BLaER1 treated with 17β-estradiol and CSF1 and Interleukin-3, amounts not matched to agents 10 nM and 100 nM (cell line): Measurements from ENCODE around the gene ARL14EPL.

Experiments
- H3K27ac ChIP-seq, 11 experiments: shearing (Covaris generic); formaldehyde crosslinking; 2 replicates each; pipeline ENCODE4 v1.8.1; 2022
- H3K27me3 ChIP-seq, 11 experiments: shearing (Covaris generic); formaldehyde crosslinking; 2 replicates each; pipeline ENCODE4 v1.8.1; 2022
- H3K36me3 ChIP-seq, 11 experiments: shearing (Covaris generic); formaldehyde crosslinking; 2 replicates each; pipeline ENCODE4 v1.8.1; 2022
- H3K4me1 ChIP-seq, 10 experiments: shearing (Covaris generic); formaldehyde crosslinking; 2 replicates each; pipeline ENCODE4 v1.8.1; 2022
- H3K4me2 ChIP-seq, 11 experiments: shearing (Covaris generic); formaldehyde crosslinking; 2 replicates each; pipeline ENCODE4 v1.8.1; 2022
- H3K4me3 ChIP-seq, 10 experiments: shearing (Covaris generic); formaldehyde crosslinking; 2 replicates each; pipeline ENCODE4 v1.8.1; 2022
- H3K9ac ChIP-seq, 11 experiments: shearing (Covaris generic); formaldehyde crosslinking; 2 replicates each; pipeline ENCODE4 v1.8.1; 2022
- H3K9me3 ChIP-seq, 11 experiments: shearing (Covaris generic); formaldehyde crosslinking; replicated peaks in 1 of 11; 2 replicates each; pipeline ENCODE4 v1.8.1; 2022
- H4K20me1 ChIP-seq, 11 experiments: shearing (Covaris generic); formaldehyde crosslinking; 2 replicates each; pipeline ENCODE4 v1.8.1; 2022
- Cebpa-rat ChIP-seq, 11 experiments: shearing (Covaris generic); IDR thresholded peaks; 2 replicates each; pipeline ENCODE4 v1.8.1; 2022

ARL14EPL gene

DNA sequence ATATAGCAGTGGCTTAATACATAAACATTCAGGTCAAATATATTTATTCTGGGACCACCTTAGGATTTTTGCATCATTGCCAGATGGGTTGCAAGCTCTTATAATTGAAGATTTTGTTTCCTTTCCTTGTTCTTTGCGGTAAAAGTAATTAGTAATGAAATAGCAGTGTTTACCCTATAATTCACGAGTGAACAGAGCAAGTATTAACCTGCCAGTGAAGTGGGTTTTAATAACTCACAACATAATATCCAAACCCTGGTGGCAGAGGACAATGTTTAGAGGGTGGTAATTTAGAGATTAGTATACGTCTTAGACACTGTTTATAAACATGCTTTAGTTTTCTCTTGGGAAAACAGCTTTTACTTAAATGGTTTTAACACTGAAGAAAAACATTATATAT is 11.8 kb downstream of the ARL14EPL start:
- H3K27me3 ChIP-seq, result no peaks in the 10 kb centered on the region
- no peak for TF ChIP-seq Cebpa-rat (IDR thresholded peaks at IDR 0.05)
- no peaks in the 10 kb centered on the region for H4K20me1 ChIP-seq
- no peaks in the 10 kb centered on the region for H3K36me3 ChIP-seq
- no peak overlapping the region for H3K27ac ChIP-seq
- no peaks in the 10 kb centered on the region for H3K9me3 ChIP-seq
- no peak overlapping the region for H3K4me2 ChIP-seq
- no peak overlapping the region for H3K9ac ChIP-seq
- H3K4me1 ChIP-seq, result peaks cover 3 to 6% (median 4%) of the 10 kb centered on the region in 10 experiments
- H3K4me3 ChIP-seq, result no peak overlapping the region

DNA sequence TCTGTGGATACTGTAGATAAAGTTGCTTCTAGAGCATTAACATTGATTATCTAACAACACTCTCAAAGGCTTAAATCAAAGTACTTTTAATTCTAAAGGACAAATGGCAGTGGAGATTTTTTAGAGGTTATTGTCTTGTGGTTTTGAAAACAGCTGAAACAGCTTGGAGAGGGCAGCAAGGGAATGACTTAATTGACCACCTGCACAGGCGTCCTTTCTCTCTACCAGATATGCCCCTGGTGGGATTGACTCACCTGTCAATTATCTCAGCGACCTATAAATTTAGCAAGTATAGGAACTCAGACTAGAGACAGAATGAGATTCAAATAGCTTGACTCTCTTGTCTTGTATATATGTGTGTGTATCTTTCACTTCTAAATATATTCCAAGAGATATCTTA is 13.5 kb downstream of the ARL14EPL start:
- Histone ChIP-seq H3K27ac (no peak overlapping the region), H3K4me1 (no peaks in the 10 kb centered on the region)

DNA sequence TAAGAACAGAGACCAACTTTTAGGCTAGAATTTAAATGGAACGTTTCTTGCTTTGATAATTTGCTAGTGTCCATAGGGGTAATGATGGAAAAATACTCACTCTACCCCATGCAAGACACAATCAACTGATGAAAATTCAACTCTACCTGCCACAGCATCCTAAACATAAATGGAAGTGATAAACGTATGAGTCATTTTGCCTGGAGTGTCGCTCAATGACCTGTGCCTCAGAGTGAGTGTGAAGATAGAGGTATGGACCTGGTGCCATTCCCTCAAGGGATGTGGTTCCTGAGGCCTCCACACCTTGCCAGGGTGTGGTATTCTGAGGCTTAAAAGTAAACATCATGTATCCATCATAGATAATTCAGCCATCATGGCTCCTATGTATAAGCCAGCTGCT is 14.0 kb downstream of the ARL14EPL start:
- Histone ChIP-seq H3K27ac (no peak overlapping the region), H3K9ac (no peak overlapping the region), H3K9me3 (no peaks in the 10 kb centered on the region), H3K4me2 (no peak overlapping the region), H3K4me3 (no peak overlapping the region), H3K4me1 (no peaks in the 10 kb centered on the region), H3K36me3 (no peaks in the 10 kb centered on the region), H4K20me1 (no peaks in the 10 kb centered on the region), H3K27me3 (no peaks in the 10 kb centered on the region)
- no peak for TF ChIP-seq Cebpa-rat (IDR thresholded peaks at IDR 0.05)

More for the DNA sequence above, 13.5 kb downstream of the ARL14EPL start:
- H3K27me3 ChIP-seq, result no peaks in the 10 kb centered on the region
- no peak overlapping the region for H3K4me3 ChIP-seq
- no peak overlapping the region for H3K9ac ChIP-seq
- no peaks in the 10 kb centered on the region for H3K9me3 ChIP-seq
- no peaks in the 10 kb centered on the region for H4K20me1 ChIP-seq
- TF ChIP-seq Cebpa-rat (IDR thresholded peaks at IDR 0.05), result no peak
- H3K4me2 ChIP-seq, result no peak overlapping the region
- H3K36me3 ChIP-seq, result no peaks in the 10 kb centered on the region

DNA sequence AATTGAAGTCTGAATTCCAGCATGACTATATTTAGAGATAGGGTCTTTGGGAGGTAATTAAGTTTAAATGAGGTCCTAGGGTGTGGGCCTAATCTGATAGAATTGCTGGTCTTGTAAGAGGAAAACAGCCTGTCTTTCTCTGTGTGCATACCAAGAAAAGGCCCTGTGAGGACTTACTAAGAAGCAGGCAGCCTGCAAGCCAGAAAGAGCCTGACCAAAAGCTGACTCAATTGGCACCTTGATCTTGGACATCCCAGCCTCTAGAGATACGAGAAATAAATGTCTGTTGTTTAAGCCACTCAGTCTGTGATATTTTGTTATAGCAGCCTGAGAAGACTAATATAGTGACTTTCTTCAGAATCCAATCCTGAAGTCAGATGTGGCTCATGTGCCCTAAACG is 14.6 kb downstream of the ARL14EPL start:
- H3K9me3 ChIP-seq, result no peaks in the 10 kb centered on the region
- no peaks in the 10 kb centered on the region for H4K20me1 ChIP-seq
- H3K4me2 ChIP-seq, result no peak overlapping the region
- no peak overlapping the region for H3K4me3 ChIP-seq
- no peaks in the 10 kb centered on the region for H3K27me3 ChIP-seq
- TF ChIP-seq Cebpa-rat (IDR thresholded peaks at IDR 0.05), result no peak
- H3K9ac ChIP-seq, result no peak overlapping the region
- no peaks in the 10 kb centered on the region for H3K36me3 ChIP-seq
- H3K4me1 ChIP-seq, result no peaks in the 10 kb centered on the region
- H3K27ac ChIP-seq, result no peak overlapping the region

DNA sequence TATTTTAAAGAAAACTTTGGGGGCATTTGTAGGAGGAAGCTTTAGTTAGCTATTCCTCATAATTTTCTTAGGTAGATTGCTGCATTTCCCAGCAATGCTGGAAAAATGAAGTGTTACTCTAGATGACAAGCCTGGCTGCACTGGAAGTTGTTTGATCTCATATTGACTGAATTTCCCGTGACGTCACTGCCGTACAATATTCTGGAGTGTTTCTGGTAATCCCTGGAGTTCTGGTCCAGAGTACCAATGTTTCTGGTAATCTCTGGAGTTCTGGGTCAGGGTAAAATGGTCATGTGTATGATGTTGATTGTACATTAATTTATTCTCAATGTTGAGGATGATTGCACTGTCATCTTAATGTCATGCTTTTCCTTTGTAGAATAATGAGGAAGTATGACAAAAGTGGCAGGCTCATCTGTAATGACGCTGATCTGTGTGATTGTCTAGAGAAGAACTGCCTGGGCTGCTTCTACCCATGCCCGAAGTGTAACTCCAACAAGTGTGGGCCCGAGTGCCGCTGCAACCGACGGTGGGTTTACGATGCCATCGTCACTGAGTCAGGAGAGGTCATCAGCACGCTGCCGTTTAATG is 26.2 kb downstream of the ARL14EPL start:
- no peak overlapping the region for H3K4me3 ChIP-seq
- H3K9me3 ChIP-seq, result no peaks in the 10 kb centered on the region
- TF ChIP-seq Cebpa-rat (IDR thresholded peaks at IDR 0.05), result no peak
- H3K9ac ChIP-seq, result no peak overlapping the region
- H3K27me3 ChIP-seq, result no peaks in the 10 kb centered on the region
- no peaks in the 10 kb centered on the region for H3K36me3 ChIP-seq
- no peaks in the 10 kb centered on the region for H4K20me1 ChIP-seq
- no peak overlapping the region for H3K27ac ChIP-seq
- H3K4me1 ChIP-seq, result no peaks in the 10 kb centered on the region
- H3K4me2 ChIP-seq, result no peak overlapping the region

- Histone ChIP-seq H3K27me3 (no peaks in the 10 kb centered on the region), H3K9ac (no peak overlapping the region), H3K4me1 (no peaks in the 10 kb centered on the region), H3K9me3 (no peaks in the 10 kb centered on the region), H3K36me3 (no peaks in the 10 kb centered on the region), H4K20me1 (no peaks in the 10 kb centered on the region), H3K4me2 (no peak overlapping the region), H3K4me3 (no peak overlapping the region), H3K27ac (no peak overlapping the region)
- no peak for TF ChIP-seq Cebpa-rat (IDR thresholded peaks at IDR 0.05)
Measured at GRCh38 chr5:116062352-116062751, 30.1 kb downstream of the ARL14EPL start.

GRCh38 chr5:116063950-116064349 is 31.7 kb downstream of the ARL14EPL start:
- Histone ChIP-seq H3K36me3 (no peaks in the 10 kb centered on the region), H3K4me2 (no peak overlapping the region), H3K4me3 (no peak overlapping the region), H3K27ac (no peak overlapping the region), H3K4me1 (no peaks in the 10 kb centered on the region), H4K20me1 (no peaks in the 10 kb centered on the region), H3K27me3 (no peaks in the 10 kb centered on the region), H3K9ac (no peak overlapping the region), H3K9me3 (no peaks in the 10 kb centered on the region)
- TF ChIP-seq Cebpa-rat (IDR thresholded peaks at IDR 0.05), result no peak

- Histone ChIP-seq H3K9me3 (no peaks in the 10 kb centered on the region), H3K36me3 (no peaks in the 10 kb centered on the region), H3K4me3 (no peak overlapping the region), H3K27ac (no peak overlapping the region), H3K27me3 (no peaks in the 10 kb centered on the region), H3K4me1 (no peaks in the 10 kb centered on the region), H3K9ac (no peak overlapping the region), H4K20me1 (no peaks in the 10 kb centered on the region), H3K4me2 (peak overlapping the region in 1 of 11 experiments; percentile 14; a peak in 2 of 22 replicates)
- TF ChIP-seq Cebpa-rat (IDR thresholded peaks at IDR 0.05), result no peak
Measured at GRCh38 chr5:116068028-116068632, 35.9 kb downstream of the ARL14EPL start.

- no peaks in the 10 kb centered on the region for H3K9me3 ChIP-seq
- H3K4me1 ChIP-seq, result peaks cover 13 to 17% (median 14%) of the 10 kb centered on the region in 10 experiments
- H3K36me3 ChIP-seq, result no peaks in the 10 kb centered on the region
- no peak overlapping the region for H3K9ac ChIP-seq
- H3K4me3 ChIP-seq, result no peak overlapping the region
- H3K27me3 ChIP-seq, result no peaks in the 10 kb centered on the region
- no peak for TF ChIP-seq Cebpa-rat (IDR thresholded peaks at IDR 0.05)
- H4K20me1 ChIP-seq, result no peaks in the 10 kb centered on the region
- H3K4me2 ChIP-seq, result no peak overlapping the region
- no peak overlapping the region for H3K27ac ChIP-seq
Measured at GRCh38 chr5:116071211-116071610, 38.9 kb downstream of the ARL14EPL start.

DNA sequence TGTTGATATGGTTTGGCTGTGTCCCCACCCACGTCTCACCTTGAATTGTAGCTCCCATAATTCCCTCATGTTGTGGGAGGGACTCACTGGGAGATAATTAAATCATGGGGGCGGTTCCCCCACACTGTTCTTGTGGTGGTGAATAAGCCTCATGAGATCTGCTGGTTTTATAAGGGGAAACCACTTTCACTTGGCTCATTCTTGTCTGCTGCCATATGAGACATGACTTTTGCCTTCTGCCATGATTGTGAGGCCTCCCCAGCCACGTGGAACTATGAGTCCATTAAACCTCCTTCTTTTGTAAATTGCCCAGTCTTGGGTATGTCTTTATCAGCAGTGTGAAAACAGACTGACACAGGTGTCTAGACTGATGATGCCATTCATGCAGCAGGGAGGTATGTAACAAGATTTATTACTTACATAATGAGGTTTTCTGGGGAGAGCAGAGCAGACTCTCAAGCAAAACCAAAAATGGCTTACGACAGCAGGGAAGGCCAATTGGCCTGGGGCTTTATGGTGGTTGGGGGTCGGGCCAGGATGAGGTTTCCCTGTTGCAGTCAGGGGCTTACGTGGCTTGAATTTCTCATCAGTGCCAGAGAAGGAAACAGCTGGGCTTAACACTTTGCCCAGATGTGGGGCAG is 43.0 kb downstream of the ARL14EPL start:
- H3K9me3 ChIP-seq, result no peaks in the 10 kb centered on the region
- peak in 3 of 11 experiments; percentile 53 to 65 (median 54); a peak in 3 of 22 replicates for TF ChIP-seq Cebpa-rat (IDR thresholded peaks at IDR 0.05)
- no peak overlapping the region for H3K4me3 ChIP-seq
- H3K27ac ChIP-seq, result peak overlapping the region in 10 of 11 experiments; percentile 43 to 79 (median 70); a peak in 19 of 22 replicates
- H3K4me1 ChIP-seq, result peaks cover 27 to 48% (median 31%) of the 10 kb centered on the region in 10 experiments
- H3K36me3 ChIP-seq, result peaks cover 0 to 5% (median 0%) of the 10 kb centered on the region in 11 experiments; a peak in 3 of 22 replicates
- H3K9ac ChIP-seq, result peak overlapping the region in 5 of 11 experiments; percentile 8 to 40 (median 14); a peak in 4 of 22 replicates
- H3K4me2 ChIP-seq, result peak overlapping the region; percentile 43 to 83 (median 67)
- no peaks in the 10 kb centered on the region for H4K20me1 ChIP-seq
- H3K27me3 ChIP-seq, result no peaks in the 10 kb centered on the region
